ENCODE measurements around the gene HHAT.

GRCh38 chr1:210373878-210374599 is 45.3 kb downstream of the HHAT start:
- TF ChIP-seq GATA2 (IDR thresholded peaks at IDR 0.05; ENCODE audit: low read depth, low read length): no peak
- no peak for TF ChIP-seq GATA3 (IDR thresholded peaks at IDR 0.05; ENCODE audit: low read depth, low read length)

All from SH-SY5Y (cell line).